H9 (cell line): ENCODE data around the gene ARID5A. TPM values are rescaled to one million over a fixed set of nuclear protein-coding genes. Genes with fewer than 3 reads are reported as not detected.
A peak's percentile ranks its signal among the peaks of the same experiment; 100 is the strongest.

Experiments
- DNase-seq: peaks from one replicate; pipeline ENCODE4 v3.0.0-alpha.2; 2017
- H2AFZ ChIP-seq: one replicate; pipeline ENCODE4 v1.6.1; 2013; ENCODE audit warnings: mild to moderate bottlenecking, low read length, control low read depth, moderate library complexity
- H2AK5ac ChIP-seq: 2 replicates; pipeline ENCODE4 v1.6.1; 2013; ENCODE audit warnings: low read length, control low read depth, mixed read lengths; ENCODE audit not compliant: insufficient read length
- H2BK120ac ChIP-seq: one replicate; pipeline ENCODE4 v1.6.1; 2013; ENCODE audit warnings: low read depth, mild to moderate bottlenecking, low read length, control low read depth, inconsistent platforms; ENCODE audit not compliant: poor library complexity, severe bottlenecking
- H2BK12ac ChIP-seq: 2 replicates; pipeline ENCODE4 v1.6.1; 2013; ENCODE audit warnings: low read length, control low read depth, mixed read lengths, low read depth; ENCODE audit not compliant: insufficient read length
- H2BK15ac ChIP-seq: 2 replicates; pipeline ENCODE4 v1.6.1; 2013; ENCODE audit warnings: low read depth, low read length, control low read depth
- H2BK20ac ChIP-seq: one replicate; pipeline ENCODE4 v1.6.1; 2013; ENCODE audit warnings: low read depth, mild to moderate bottlenecking, low read length, control low read depth, inconsistent platforms; ENCODE audit not compliant: poor library complexity, severe bottlenecking
- H2BK5ac ChIP-seq: 2 replicates; pipeline ENCODE4 v1.6.1; 2013; ENCODE audit warnings: low read length, control low read depth, mixed read lengths; ENCODE audit not compliant: insufficient read length
- H3K14ac ChIP-seq: 2 replicates; pipeline ENCODE4 v1.6.1; 2013; ENCODE audit warnings: low read length, control low read depth; ENCODE audit not compliant: insufficient read depth
- H3K18ac ChIP-seq: 2 replicates; pipeline ENCODE4 v1.6.1; 2013; ENCODE audit warnings: low read depth, mild to moderate bottlenecking, mixed read lengths, low read length, control low read depth; ENCODE audit not compliant: insufficient read length
- H3K23ac ChIP-seq: 2 replicates; pipeline ENCODE4 v1.6.1; 2013; ENCODE audit warnings: low read length, control low read depth, mixed read lengths, low read depth; ENCODE audit not compliant: insufficient read length
- H3K23me2 ChIP-seq: 2 replicates; pipeline ENCODE4 v1.6.1; 2013; ENCODE audit warnings: low read depth, mild to moderate bottlenecking, mixed read lengths, low read length, control low read depth; ENCODE audit not compliant: insufficient read length, poor library complexity, severe bottlenecking
- H3K27ac ChIP-seq: 2 replicates; pipeline ENCODE4 v1.5.1; 2013; ENCODE audit warnings: low read length, control low read depth, mixed read lengths, low read depth; ENCODE audit not compliant: insufficient read length
- H3K27me3 ChIP-seq: 2 replicates; pipeline ENCODE4 v1.6.1; 2013; ENCODE audit warnings: low read length, control low read depth, inconsistent platforms; ENCODE audit not compliant: insufficient read depth
- H3K4ac ChIP-seq: 2 replicates; pipeline ENCODE4 v1.6.1; 2013; ENCODE audit warnings: low read depth, mild to moderate bottlenecking, control low read depth, inconsistent platforms, low read length, moderate library complexity
- H3K4me1 ChIP-seq: 2 replicates; pipeline ENCODE4 v1.6.1; 2013; ENCODE audit warnings: low read length, control low read depth, inconsistent platforms; ENCODE audit not compliant: insufficient read depth
- H3K4me2 ChIP-seq: 2 replicates; pipeline ENCODE4 v1.6.1; 2013; ENCODE audit warnings: low read length, control low read depth, mixed read lengths; ENCODE audit not compliant: insufficient read length, insufficient read depth
- H3K56ac ChIP-seq: 2 replicates; pipeline ENCODE4 v1.6.1; 2013; ENCODE audit warnings: low read depth, mild to moderate bottlenecking, mixed read lengths, low read length, control low read depth; ENCODE audit not compliant: insufficient read length
- H3K79me1 ChIP-seq: 2 replicates; pipeline ENCODE4 v1.6.1; 2013; ENCODE audit warnings: low read depth, mild to moderate bottlenecking, moderate library complexity, low read length, control low read depth, inconsistent platforms; ENCODE audit not compliant: insufficient read depth, poor library complexity, severe bottlenecking
- H3K79me2 ChIP-seq: 2 replicates; pipeline ENCODE4 v1.6.1; 2013; ENCODE audit warnings: low read length, control low read depth, inconsistent platforms; ENCODE audit not compliant: insufficient read depth
- H3K9ac ChIP-seq: 2 replicates; pipeline ENCODE4 v1.6.1; 2013; ENCODE audit warnings: low read length, control low read depth, mixed read lengths; ENCODE audit not compliant: insufficient read length; ENCODE audit errors: extremely low read depth
- H3K9me3 ChIP-seq: one replicate; pipeline ENCODE4 v1.6.1; 2013; ENCODE audit warnings: low read depth, low read length, inconsistent platforms; ENCODE audit not compliant: control insufficient read depth
- H3T11ph ChIP-seq: one replicate; pipeline ENCODE4 v1.6.1; 2013; ENCODE audit warnings: mild to moderate bottlenecking, low read length, control low read depth, inconsistent platforms
- H4K20me1 ChIP-seq: one replicate; pipeline ENCODE4 v1.6.1; 2013; ENCODE audit not compliant: control insufficient read depth, insufficient read length, insufficient read depth
- H4K5ac ChIP-seq: 2 replicates; pipeline ENCODE4 v1.6.1; 2013; ENCODE audit warnings: low read depth, mild to moderate bottlenecking, mixed read lengths, low read length, control low read depth; ENCODE audit not compliant: insufficient read length
- H4K8ac ChIP-seq: replicated peaks from 2 replicates; pipeline ENCODE4 v1.6.1; 2013; ENCODE audit warnings: low read length, control low read depth, mixed read lengths, low read depth; ENCODE audit not compliant: insufficient read length
- H4K91ac ChIP-seq: 2 replicates; pipeline ENCODE4 v1.6.1; 2013; ENCODE audit warnings: low read depth, mild to moderate bottlenecking, moderate library complexity, mixed read lengths, low read length, control low read depth; ENCODE audit not compliant: insufficient read length
- H3K27ac Mint-ChIP-seq, 3 experiments: 2 replicates in 2 of 3; 3 replicates in 1 of 3; pipeline ENCODE4 v1.8.0; 2020 to 2021; ENCODE audit warnings: mixed read lengths in 3 of 3, mild to moderate bottlenecking in 1 of 3, moderate library complexity in 1 of 3
- H3K27me3 Mint-ChIP-seq: 2 replicates; pipeline ENCODE4 v1.8.0; 2021; ENCODE audit warnings: low read depth, mild to moderate bottlenecking, moderate library complexity, mixed read lengths
- H3K36me3 Mint-ChIP-seq, 3 experiments: 2 replicates in 2 of 3; 3 replicates in 1 of 3; pipeline ENCODE4 v1.8.0; 2020 to 2021; ENCODE audit warnings: low read depth in 3 of 3, mixed read lengths in 3 of 3; ENCODE audit not compliant: insufficient read depth in 1 of 3
- H3K4me1 Mint-ChIP-seq, 2 experiments: 2 replicates each; pipeline ENCODE4 v1.8.0; 2020; ENCODE audit warnings: mixed read lengths in 2 of 2
- H3K4me3 Mint-ChIP-seq, 2 experiments: 2 replicates in 1 of 2; 3 replicates in 1 of 2; pipeline ENCODE4 v1.8.0; 2020 to 2021; ENCODE audit warnings: mild to moderate bottlenecking in 2 of 2, mixed read lengths in 2 of 2, moderate library complexity in 1 of 2
- H3K9me3 Mint-ChIP-seq, 2 experiments: 2 replicates in 1 of 2; 3 replicates in 1 of 2; pipeline ENCODE4 v1.8.0; 2020; ENCODE audit warnings: mild to moderate bottlenecking in 2 of 2, mixed read lengths in 2 of 2, moderate library complexity in 1 of 2
- CTCF ChIP-seq: fragments of 200-600 bp; sonication (generic); conservative IDR thresholded peaks from 3 replicates; pipeline ENCODE4 v1.8.0; 2021; ENCODE audit warnings: antibody characterized with exemption, mild to moderate bottlenecking
- WGBS: extraction: QIAGEN DNeasy Blood & Tissue Kit; methylation state at CpG from one replicate; pipeline ENCODE4 v1.1.7; 2013; ENCODE audit warnings: missing lambda C conversion rate, low lambda C conversion rate, mixed read lengths; ENCODE audit not compliant: insufficient read length; ENCODE audit errors: extremely low coverage; 5-methylcytosine and 5-hydroxymethylcytosine counted together
- total RNA-seq: library from RNA; stranded (reverse); gene quantifications from 2 replicates; pipeline ENCODE4 v1.2.1, GENCODE V29; 2021

ARID5A gene
- total RNA-seq, 1 experiment from 2014 or later = 4.5 TPM

DNA sequence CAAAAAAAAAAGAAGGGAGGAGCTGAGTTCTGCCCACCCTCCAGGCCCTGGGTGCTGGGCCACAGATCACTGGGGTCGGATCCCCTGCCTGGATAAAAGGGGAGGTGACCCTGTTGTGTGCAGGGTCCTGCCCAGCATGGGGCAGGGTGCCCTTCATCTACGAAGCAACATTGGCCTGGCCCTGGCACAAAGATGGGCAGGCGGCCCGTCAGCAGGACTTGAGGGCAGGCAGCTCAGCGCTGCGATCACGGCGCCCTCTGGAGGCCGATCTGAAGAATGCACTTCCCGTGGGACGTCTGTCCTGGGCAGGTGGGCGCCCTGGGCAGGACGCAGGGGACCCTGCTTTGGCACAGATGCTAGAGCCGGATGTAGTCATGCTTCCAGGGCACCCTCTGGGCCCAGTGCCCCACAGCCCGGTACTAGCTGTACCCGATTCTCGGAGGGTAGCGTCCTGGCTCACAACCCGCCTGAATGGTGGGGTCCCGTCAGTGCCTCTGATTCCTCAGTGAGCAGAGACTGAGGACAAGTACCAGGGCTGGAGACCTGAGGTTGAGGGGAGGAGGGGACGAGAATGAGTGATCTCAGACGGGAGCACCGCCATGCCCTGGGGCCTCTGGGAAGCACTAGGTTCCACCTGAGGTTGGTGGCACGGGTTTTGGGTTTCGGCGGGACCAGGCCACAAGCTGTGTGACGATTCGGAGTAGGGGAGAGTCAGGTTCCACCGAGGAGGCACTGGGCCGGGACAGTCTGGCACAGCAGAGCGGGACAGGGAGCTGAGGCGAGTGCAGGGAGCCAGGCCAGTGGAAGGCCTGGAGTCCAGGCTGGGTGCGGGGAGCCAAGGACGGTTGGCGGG is 18.0 kb downstream of the ARID5A start:
- no peak overlapping the region for H4K8ac ChIP-seq
- Mint-ChIP-seq H3K9me3 (no peaks in the 10 kb centered on the region; a peak in 1 of 5 replicates), H3K27ac (peak overlapping the region in 2 of 3 experiments; percentile 52 to 70; a peak in 4 of 7 replicates), H3K27me3 (peaks cover 2% of the 10 kb centered on the region), H3K4me1 (peaks cover 16 to 22% of the 10 kb centered on the region in 2 experiments), H3K36me3 (peaks cover 0 to 2% (median 0%) of the 10 kb centered on the region in 3 experiments; a peak in 3 of 7 replicates), H3K4me3 (no peak overlapping the region)
- no peak overlapping the region for H3K18ac ChIP-seq
- H3K23ac ChIP-seq = no peak overlapping the region
- no peak overlapping the region for H3K27ac ChIP-seq
- no CpG with 5 or more reads among the region's 35 CpGs for WGBS
- H3K79me1 ChIP-seq = no peaks in the 10 kb centered on the region
- H4K5ac ChIP-seq = no peak overlapping the region
- no peak overlapping the region for H2BK120ac ChIP-seq
- no peak overlapping the region for H3K9ac ChIP-seq
- H3K27me3 ChIP-seq = no peaks in the 10 kb centered on the region
- H4K91ac ChIP-seq = no peak overlapping the region
- no peak overlapping the region for H2AK5ac ChIP-seq
- no peak overlapping the region for H3K4ac ChIP-seq
- no peaks in the 10 kb centered on the region for H3K9me3 ChIP-seq
- H3T11ph ChIP-seq = no peak overlapping the region
- no peak overlapping the region for H2BK20ac ChIP-seq
- no peak overlapping the region for H2BK5ac ChIP-seq
- no peak overlapping the region for H2BK12ac ChIP-seq
- H3K23me2 ChIP-seq = no peaks in the 10 kb centered on the region
- no peaks in the 10 kb centered on the region for H3K4me1 ChIP-seq
- no peak overlapping the region for H3K56ac ChIP-seq
- no peak overlapping the region for H3K14ac ChIP-seq
- H3K4me2 ChIP-seq = no peak overlapping the region
- no peak overlapping the region for H2BK15ac ChIP-seq
- peak; percentile 84 for DNase-seq
- no peaks in the 10 kb centered on the region for H4K20me1 ChIP-seq
- no peak overlapping the region for H2AFZ ChIP-seq
- TF ChIP-seq CTCF = peak; percentile 97
- no peaks in the 10 kb centered on the region for H3K79me2 ChIP-seq
